ENCODE data around the gene ITCH.

GRCh38 chr20:34528921-34529297, 165.8 kb downstream of the ITCH start:
- TF ChIP-seq POLR2AphosphoS5 (IDR thresholded peaks at IDR 0.05) (no peak), POLR2A (IDR thresholded peaks at IDR 0.05) (no peak)

All from sigmoid colon (tissue), 4 donors.